ENCODE measurements around the gene CARD11. TPM values are rescaled to one million over a fixed set of nuclear protein-coding genes. Genes with fewer than 3 reads are reported as not detected.

Gene CARD11
- total RNA-seq, 1 experiment from 2014 or later = 0.82 TPM

DNA sequence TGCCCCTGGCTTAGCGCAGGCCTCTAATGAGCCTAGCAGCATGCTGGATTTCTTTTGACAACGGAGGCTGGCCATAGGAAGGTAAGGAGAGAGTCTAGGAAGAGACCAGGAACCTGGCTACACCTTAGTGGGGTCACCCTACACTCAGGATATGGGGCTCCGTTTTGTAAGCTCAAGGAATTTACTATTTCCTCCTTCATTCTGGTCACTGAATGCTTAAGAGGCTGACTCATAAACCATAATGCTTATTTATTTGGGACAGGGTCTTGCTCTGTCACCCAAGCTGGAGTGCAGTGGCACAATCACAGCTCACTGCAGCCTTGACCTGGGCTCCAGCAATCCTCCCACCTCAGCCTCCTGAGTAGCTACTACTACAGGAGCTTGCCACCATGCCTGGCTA lies 38.4 kb downstream of the CARD11 start:
- in situ Hi-C loops (cut with HindIII; ENCODE audit: low pct_unique_long_range_greater_than_20kb, low sequenced_read_pairs) (no loop called here), intact Hi-C loops (cut with micrococcal nuclease; ENCODE audit: unreplicated experiment) (no loop called here)
- no peaks in the 10 kb centered on the region for H3K36me3 ChIP-seq (ENCODE audit: control insufficient read depth, insufficient read depth, low read length)
- H3K27me3 ChIP-seq (ENCODE audit: control insufficient read depth, insufficient read depth, low read length) = peaks cover 3% of the 10 kb centered on the region
- no peaks in the 10 kb centered on the region for H3K4me1 ChIP-seq (ENCODE audit: control insufficient read depth, insufficient read depth, low read length)
- DNase-seq (ENCODE audit: low read depth, low spot score) = no peak
- TF ChIP-seq REST (IDR thresholded peaks at IDR 0.05; ENCODE audit: insufficient read depth in 1 of 2, low read depth in 2 of 2, low read length in 1 of 2) = no peak
- no peak for TF ChIP-seq TCF7L2 (IDR thresholded peaks at IDR 0.05; ENCODE audit: low read depth, low read length)
- TF ChIP-seq, protein P1, sequence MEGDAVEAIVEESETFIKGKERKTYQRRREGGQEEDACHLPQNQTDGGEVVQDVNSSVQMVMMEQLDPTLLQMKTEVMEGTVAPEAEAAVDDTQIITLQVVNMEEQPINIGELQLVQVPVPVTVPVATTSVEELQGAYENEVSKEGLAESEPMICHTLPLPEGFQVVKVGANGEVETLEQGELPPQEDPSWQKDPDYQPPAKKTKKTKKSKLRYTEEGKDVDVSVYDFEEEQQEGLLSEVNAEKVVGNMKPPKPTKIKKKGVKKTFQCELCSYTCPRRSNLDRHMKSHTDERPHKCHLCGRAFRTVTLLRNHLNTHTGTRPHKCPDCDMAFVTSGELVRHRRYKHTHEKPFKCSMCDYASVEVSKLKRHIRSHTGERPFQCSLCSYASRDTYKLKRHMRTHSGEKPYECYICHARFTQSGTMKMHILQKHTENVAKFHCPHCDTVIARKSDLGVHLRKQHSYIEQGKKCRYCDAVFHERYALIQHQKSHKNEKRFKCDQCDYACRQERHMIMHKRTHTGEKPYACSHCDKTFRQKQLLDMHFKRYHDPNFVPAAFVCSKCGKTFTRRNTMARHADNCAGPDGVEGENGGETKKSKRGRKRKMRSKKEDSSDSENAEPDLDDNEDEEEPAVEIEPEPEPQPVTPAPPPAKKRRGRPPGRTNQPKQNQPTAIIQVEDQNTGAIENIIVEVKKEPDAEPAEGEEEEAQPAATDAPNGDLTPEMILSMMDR (IDR thresholded peaks at IDR 0.05) = no peak
- TF ChIP-seq SIN3A (IDR thresholded peaks at IDR 0.05; ENCODE audit: borderline replicate concordance, insufficient read depth, low read depth, low read length) = no peak
- no peak for TF ChIP-seq POLR2AphosphoS5 (IDR thresholded peaks at IDR 0.05; ENCODE audit: low read depth, low read length)
- no peak overlapping the region for H3K27ac ChIP-seq (ENCODE audit: low read length)
- POLR2A ChIA-PET = no interaction called here
- no peaks in the 10 kb centered on the region for H3K9me3 ChIP-seq (ENCODE audit: control insufficient read depth, insufficient read depth, low read depth, low read length)
- ATAC-seq = no peak
- H3K4me3 ChIP-seq (ENCODE audit: low read depth in 2 of 2, low read length in 2 of 2) = no peak overlapping the region
- CTCF ChIA-PET = no interaction called here
- no TSS peak for BruUV-seq (replicated peaks)

- Histone ChIP-seq H3K27me3 (ENCODE audit: control insufficient read depth, insufficient read depth, low read length) (peaks cover 3% of the 10 kb centered on the region), H3K27ac (ENCODE audit: low read length) (no peak overlapping the region), H3K36me3 (ENCODE audit: control insufficient read depth, insufficient read depth, low read length) (no peaks in the 10 kb centered on the region), H3K4me1 (ENCODE audit: control insufficient read depth, insufficient read depth, low read length) (no peaks in the 10 kb centered on the region), H3K9me3 (ENCODE audit: control insufficient read depth, insufficient read depth, low read depth, low read length) (no peaks in the 10 kb centered on the region), H3K4me3 (ENCODE audit: low read depth in 2 of 2, low read length in 2 of 2) (no peak overlapping the region)
- intact Hi-C loops (cut with micrococcal nuclease; ENCODE audit: unreplicated experiment) = no loop called here
- POLR2A ChIA-PET = no interaction called here
- CTCF ChIA-PET = interaction anchor here (0.6 kb wide), 1 partner anchor 142 kb away, joined by 5 read pairs; no protein-coding TSS in a partner anchor
- no TSS peak for BruUV-seq (replicated peaks)
- in situ Hi-C loops (cut with HindIII; ENCODE audit: low pct_unique_long_range_greater_than_20kb, low sequenced_read_pairs) = no loop called here
- DNase-seq (ENCODE audit: low read depth, low spot score) (no peak), ATAC-seq (no peak)
- TF ChIP-seq TCF7L2 (IDR thresholded peaks at IDR 0.05; ENCODE audit: low read depth, low read length) (no peak), SIN3A (IDR thresholded peaks at IDR 0.05; ENCODE audit: borderline replicate concordance, insufficient read depth, low read depth, low read length) (no peak), POLR2AphosphoS5 (IDR thresholded peaks at IDR 0.05; ENCODE audit: low read depth, low read length) (no peak), REST (IDR thresholded peaks at IDR 0.05; ENCODE audit: insufficient read depth in 1 of 2, low read depth in 2 of 2, low read length in 1 of 2) (no peak)
- TF ChIP-seq, protein P1 (IDR thresholded peaks at IDR 0.05) = no peak
Measured at GRCh38 chr7:3003936-3004335, 39.7 kb downstream of the CARD11 start.
